GM13977 (cell line): ENCODE measurements around the gene VPS26B.
"Not testable (repeated sequence)": the region's sequence is repeated elsewhere in the genome, so short reads cannot be mapped to it uniquely, and the experiment has no call there.

ENCODE experiments used
- DNase-seq: peaks from one replicate; pipeline ENCODE4 v3.0.0; 2012; ENCODE audit warnings: low spot score
- CTCF ChIP-seq: IDR thresholded peaks from 2 replicates; pipeline ENCODE4 v1.5.1; 2012; ENCODE audit warnings: mild to moderate bottlenecking, control low read depth; ENCODE audit not compliant: insufficient read depth; ENCODE audit errors: extremely low read depth, missing control alignments
- in situ Hi-C: fragments of 300-500 bp; cut with MboI; formaldehyde crosslinking; loops from one replicate; pipeline ENCODE4 v1.12.0; 2022; ENCODE audit warnings: low sequenced_read_pairs, low pct_unique_long_range_greater_than_20kb, mixed read lengths, inconsistent platforms; ENCODE audit not compliant: unreplicated experiment

Gene VPS26B

GRCh38 chr11:134223836-134224709 is at the start of gene VPS26B, which contains the start of gene NCAPD3:
TSS of gene VPS26B (plus strand) at chr11:134224671. CDS start at chr11:134225123, 452 bp downstream.
TSS of gene NCAPD3 (minus strand) at chr11:134223967. CDS start at chr11:134223926, 41 bp downstream.
- DNase-seq: peak; percentile 97
- TF ChIP-seq CTCF: no peak
- in situ Hi-C loops: no loop called here

- no peak for TF ChIP-seq CTCF
- DNase-seq: no peak
- in situ Hi-C loops: no loop called here
Observed at GRCh38 chr11:134176284-134176683, 48.2 kb upstream of the VPS26B start.

- TF ChIP-seq CTCF: no peak
Observed at GRCh38 chr11:134178032-134178674, 46.3 kb upstream of the VPS26B start.

GRCh38 chr11:134181707-134182106 is 42.8 kb upstream of the VPS26B start:
- no peak for DNase-seq
- in situ Hi-C loops: no loop called here
- no peak for TF ChIP-seq CTCF

More at GRCh38 chr11:134178032-134178674, 46.3 kb upstream of the VPS26B start:
- in situ Hi-C loops: no loop called here
- no peak for DNase-seq

GRCh38 chr11:134188092-134188491 is 36.4 kb upstream of the VPS26B start:
- in situ Hi-C loops, DNase-seq: not testable (repeated sequence)

- in situ Hi-C loops: no loop called here
- no peak for TF ChIP-seq CTCF
- DNase-seq: no peak
Observed at GRCh38 chr11:134196756-134197155, 27.7 kb upstream of the VPS26B start.

GRCh38 chr11:134199531-134199930 is 24.9 kb upstream of the VPS26B start:
- no peak for DNase-seq
- TF ChIP-seq CTCF: no peak
- in situ Hi-C loops: no loop called here
